ENCODE data around the gene CIB4. TPM values are rescaled to one million over a fixed set of nuclear protein-coding genes. Genes with fewer than 3 reads are reported as not detected.
A peak's percentile ranks its signal among the peaks of the same experiment; 100 is the strongest.

Gene CIB4
- total RNA-seq, 1 donor from 2014 or later = not detected

DNA sequence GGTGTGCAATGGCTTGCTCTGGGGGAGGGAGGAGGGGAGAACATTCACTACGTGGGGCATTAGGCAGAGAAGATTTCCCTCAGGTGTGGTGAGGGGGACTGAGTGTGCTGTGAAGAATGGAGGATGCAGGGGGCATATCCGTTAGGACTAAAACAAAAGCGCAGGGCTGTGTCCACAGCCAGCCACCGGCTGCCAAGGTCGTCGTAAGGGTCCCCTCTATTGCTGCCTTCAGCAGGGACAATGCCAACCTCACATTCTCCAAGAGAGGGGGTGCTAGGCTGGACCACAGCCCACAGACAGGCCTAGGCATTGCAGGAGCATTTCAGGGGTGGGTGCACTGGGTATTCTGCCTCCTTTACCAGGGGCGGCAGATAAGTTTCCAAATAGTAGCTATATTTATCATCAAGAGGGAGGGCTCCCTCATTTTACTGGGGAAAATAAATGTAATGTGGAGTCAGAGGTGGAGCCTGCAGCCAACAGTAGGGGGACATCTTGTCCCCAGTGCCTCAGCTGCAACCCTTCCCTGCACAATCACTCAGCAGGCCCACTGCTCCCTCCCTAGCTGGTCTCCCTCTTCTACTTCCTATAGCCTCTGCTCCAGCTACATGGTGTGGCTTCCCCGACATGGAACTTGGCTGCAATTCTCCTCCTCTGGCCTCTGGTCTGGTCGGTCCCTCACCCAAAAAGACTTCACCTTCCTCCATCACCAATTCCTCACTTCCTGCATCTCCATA, 88.4 kb downstream of the CIB4 start:
- Mint-ChIP-seq H3K4me3 (ENCODE audit: unreplicated experiment) (no peak overlapping the region), H3K4me1 (ENCODE audit: low read depth) (no peaks in the 10 kb centered on the region), H3K27ac (ENCODE audit: unreplicated experiment) (no peak overlapping the region), H3K27me3 (ENCODE audit: low read depth) (peaks cover 37% of the 10 kb centered on the region), H3K36me3 (ENCODE audit: low read depth) (peaks cover 2% of the 10 kb centered on the region), H3K9me3 (ENCODE audit: low read depth) (no peaks in the 10 kb centered on the region)
- DNase-seq (ENCODE audit: low spot score) = no peak
- TF ChIP-seq, protein P1, sequence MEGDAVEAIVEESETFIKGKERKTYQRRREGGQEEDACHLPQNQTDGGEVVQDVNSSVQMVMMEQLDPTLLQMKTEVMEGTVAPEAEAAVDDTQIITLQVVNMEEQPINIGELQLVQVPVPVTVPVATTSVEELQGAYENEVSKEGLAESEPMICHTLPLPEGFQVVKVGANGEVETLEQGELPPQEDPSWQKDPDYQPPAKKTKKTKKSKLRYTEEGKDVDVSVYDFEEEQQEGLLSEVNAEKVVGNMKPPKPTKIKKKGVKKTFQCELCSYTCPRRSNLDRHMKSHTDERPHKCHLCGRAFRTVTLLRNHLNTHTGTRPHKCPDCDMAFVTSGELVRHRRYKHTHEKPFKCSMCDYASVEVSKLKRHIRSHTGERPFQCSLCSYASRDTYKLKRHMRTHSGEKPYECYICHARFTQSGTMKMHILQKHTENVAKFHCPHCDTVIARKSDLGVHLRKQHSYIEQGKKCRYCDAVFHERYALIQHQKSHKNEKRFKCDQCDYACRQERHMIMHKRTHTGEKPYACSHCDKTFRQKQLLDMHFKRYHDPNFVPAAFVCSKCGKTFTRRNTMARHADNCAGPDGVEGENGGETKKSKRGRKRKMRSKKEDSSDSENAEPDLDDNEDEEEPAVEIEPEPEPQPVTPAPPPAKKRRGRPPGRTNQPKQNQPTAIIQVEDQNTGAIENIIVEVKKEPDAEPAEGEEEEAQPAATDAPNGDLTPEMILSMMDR (IDR thresholded peaks at IDR 0.05) = no peak

DNA sequence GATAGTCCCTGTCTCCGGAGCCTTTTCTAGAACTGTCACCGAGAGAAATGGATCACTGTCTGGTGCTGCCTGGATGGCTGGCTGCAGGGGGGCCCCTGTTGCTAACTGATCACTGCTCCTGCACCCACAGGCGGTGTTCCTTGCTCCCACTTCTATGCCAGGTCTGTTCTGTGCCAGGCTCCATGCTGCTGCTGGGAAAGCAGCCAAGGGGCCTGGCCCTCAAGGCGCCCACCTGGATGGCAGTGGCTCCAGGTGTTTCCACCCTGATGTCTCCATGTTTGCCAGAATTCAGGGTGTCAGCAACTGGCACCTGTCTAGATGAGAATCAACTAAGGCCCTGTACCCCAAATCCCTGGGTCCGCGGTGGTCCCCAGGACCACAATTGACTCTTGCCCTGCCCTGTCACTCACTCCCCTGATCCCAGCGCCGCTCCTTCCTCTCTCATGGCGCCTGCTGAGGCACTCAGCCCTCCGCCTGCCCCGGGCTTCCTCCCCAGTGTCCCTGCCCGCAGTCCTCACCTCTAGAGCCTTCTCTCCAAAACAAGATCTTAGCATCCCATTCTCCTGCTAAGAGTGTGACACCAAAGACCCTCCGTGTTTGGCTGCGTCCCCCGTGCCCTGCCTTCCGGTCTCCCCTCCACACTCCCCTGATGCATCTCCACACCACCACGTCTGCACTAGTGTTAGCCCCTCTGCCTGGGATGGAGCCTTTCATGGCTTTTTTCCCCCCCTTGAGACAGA, 90.7 kb downstream of the CIB4 start:
- TF ChIP-seq, protein P1 (IDR thresholded peaks at IDR 0.05) = no peak
- Mint-ChIP-seq H3K4me1 (ENCODE audit: low read depth) (peaks cover 9% of the 10 kb centered on the region), H3K36me3 (ENCODE audit: low read depth) (peaks cover 2% of the 10 kb centered on the region), H3K27ac (ENCODE audit: unreplicated experiment) (no peak overlapping the region), H3K9me3 (ENCODE audit: low read depth) (no peaks in the 10 kb centered on the region), H3K4me3 (ENCODE audit: unreplicated experiment) (no peak overlapping the region), H3K27me3 (ENCODE audit: low read depth) (peaks cover 25% of the 10 kb centered on the region)
- no peak for DNase-seq (ENCODE audit: low spot score)

DNA sequence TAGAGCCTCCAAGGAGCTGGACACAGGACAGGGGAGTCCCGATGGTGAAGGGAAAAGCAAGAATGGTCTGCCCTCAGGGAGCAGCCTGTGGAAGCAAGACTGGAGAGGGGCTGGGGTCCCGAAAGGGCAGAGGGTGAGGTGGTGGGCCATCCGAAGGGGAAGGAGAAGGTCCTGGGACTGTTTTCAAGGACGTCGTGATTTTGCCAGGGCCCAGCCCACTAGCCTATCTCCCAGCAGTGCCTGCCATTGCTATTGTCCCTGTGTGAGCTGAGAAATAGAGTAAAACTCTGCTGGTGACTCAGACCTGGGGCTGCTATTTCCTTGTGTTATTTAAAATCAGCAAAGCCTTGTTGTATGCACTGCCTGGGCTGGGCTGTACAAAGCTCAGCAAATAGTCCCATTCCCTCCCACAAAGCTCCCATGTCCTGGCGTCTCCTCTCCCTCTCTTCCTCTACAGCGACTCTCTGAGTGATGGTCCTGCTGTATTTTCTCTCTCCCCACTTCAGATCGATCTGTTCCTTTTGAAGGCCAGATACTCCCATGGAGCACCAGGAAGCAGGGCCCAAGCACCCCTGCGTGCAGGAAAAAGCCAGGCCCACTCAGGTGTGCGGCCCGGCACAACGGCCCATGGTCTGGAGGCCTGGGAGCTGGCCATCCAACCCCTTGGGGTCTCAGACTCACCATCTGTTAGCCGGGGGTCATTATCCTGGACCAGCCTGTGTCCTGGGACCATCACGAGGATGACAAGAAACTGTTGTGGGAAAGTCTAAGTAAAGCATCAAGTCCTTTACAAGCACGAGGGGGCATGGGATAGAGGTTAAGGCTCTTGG, 98.3 kb downstream of the CIB4 start:
- Mint-ChIP-seq H3K27ac (ENCODE audit: unreplicated experiment) (peak overlapping the region; percentile 23), H3K9me3 (ENCODE audit: low read depth) (no peaks in the 10 kb centered on the region), H3K4me3 (ENCODE audit: unreplicated experiment) (no peak overlapping the region), H3K36me3 (ENCODE audit: low read depth) (no peaks in the 10 kb centered on the region), H3K27me3 (ENCODE audit: low read depth) (peaks cover 13% of the 10 kb centered on the region), H3K4me1 (ENCODE audit: low read depth) (peaks cover 20% of the 10 kb centered on the region)
- no peak for DNase-seq (ENCODE audit: low spot score)
- TF ChIP-seq, protein P1 (IDR thresholded peaks at IDR 0.05) = no peak

DNA sequence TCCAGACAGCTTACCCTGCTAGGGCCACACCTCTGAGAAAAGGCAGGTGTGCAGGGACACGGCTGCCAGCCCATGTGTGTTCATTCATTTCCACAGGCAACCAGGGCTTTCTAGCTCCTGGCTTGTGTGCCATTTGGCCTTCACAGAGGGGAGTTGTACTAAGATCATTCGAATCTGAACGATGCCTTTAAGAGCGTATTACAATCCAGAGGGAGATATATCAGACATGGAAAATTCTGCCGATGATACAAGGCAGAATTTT, 99.0 kb downstream of the CIB4 start:
- Mint-ChIP-seq H3K4me3 (ENCODE audit: unreplicated experiment) (no peak overlapping the region), H3K4me1 (ENCODE audit: low read depth) (peaks cover 14% of the 10 kb centered on the region), H3K9me3 (ENCODE audit: low read depth) (no peaks in the 10 kb centered on the region), H3K27ac (ENCODE audit: unreplicated experiment) (no peak overlapping the region), H3K27me3 (ENCODE audit: low read depth) (peaks cover 13% of the 10 kb centered on the region), H3K36me3 (ENCODE audit: low read depth) (no peaks in the 10 kb centered on the region)
- no peak for DNase-seq (ENCODE audit: low spot score)
- TF ChIP-seq, protein P1 (IDR thresholded peaks at IDR 0.05) = no peak
